ENCODE data around the gene LDB1.

- TF ChIP-seq, protein P1, sequence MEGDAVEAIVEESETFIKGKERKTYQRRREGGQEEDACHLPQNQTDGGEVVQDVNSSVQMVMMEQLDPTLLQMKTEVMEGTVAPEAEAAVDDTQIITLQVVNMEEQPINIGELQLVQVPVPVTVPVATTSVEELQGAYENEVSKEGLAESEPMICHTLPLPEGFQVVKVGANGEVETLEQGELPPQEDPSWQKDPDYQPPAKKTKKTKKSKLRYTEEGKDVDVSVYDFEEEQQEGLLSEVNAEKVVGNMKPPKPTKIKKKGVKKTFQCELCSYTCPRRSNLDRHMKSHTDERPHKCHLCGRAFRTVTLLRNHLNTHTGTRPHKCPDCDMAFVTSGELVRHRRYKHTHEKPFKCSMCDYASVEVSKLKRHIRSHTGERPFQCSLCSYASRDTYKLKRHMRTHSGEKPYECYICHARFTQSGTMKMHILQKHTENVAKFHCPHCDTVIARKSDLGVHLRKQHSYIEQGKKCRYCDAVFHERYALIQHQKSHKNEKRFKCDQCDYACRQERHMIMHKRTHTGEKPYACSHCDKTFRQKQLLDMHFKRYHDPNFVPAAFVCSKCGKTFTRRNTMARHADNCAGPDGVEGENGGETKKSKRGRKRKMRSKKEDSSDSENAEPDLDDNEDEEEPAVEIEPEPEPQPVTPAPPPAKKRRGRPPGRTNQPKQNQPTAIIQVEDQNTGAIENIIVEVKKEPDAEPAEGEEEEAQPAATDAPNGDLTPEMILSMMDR (IDR thresholded peaks at IDR 0.05; ENCODE audit: low read depth, low read length, missing input control) = no peak
- TF ChIP-seq RAD21 (IDR thresholded peaks at IDR 0.05) = no peak
- TF ChIP-seq, protein P2, sequence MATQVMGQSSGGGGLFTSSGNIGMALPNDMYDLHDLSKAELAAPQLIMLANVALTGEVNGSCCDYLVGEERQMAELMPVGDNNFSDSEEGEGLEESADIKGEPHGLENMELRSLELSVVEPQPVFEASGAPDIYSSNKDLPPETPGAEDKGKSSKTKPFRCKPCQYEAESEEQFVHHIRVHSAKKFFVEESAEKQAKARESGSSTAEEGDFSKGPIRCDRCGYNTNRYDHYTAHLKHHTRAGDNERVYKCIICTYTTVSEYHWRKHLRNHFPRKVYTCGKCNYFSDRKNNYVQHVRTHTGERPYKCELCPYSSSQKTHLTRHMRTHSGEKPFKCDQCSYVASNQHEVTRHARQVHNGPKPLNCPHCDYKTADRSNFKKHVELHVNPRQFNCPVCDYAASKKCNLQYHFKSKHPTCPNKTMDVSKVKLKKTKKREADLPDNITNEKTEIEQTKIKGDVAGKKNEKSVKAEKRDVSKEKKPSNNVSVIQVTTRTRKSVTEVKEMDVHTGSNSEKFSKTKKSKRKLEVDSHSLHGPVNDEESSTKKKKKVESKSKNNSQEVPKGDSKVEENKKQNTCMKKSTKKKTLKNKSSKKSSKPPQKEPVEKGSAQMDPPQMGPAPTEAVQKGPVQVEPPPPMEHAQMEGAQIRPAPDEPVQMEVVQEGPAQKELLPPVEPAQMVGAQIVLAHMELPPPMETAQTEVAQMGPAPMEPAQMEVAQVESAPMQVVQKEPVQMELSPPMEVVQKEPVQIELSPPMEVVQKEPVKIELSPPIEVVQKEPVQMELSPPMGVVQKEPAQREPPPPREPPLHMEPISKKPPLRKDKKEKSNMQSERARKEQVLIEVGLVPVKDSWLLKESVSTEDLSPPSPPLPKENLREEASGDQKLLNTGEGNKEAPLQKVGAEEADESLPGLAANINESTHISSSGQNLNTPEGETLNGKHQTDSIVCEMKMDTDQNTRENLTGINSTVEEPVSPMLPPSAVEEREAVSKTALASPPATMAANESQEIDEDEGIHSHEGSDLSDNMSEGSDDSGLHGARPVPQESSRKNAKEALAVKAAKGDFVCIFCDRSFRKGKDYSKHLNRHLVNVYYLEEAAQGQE (IDR thresholded peaks at IDR 0.05) = no peak
- TF ChIP-seq YY1 (IDR thresholded peaks at IDR 0.05) = no peak
- TF ChIP-seq JUND (IDR thresholded peaks at IDR 0.05) = no peak
- no peak for TF ChIP-seq MAX (IDR thresholded peaks at IDR 0.05)
- TF ChIP-seq ZBTB33 (IDR thresholded peaks at IDR 0.05) = no peak
- TF ChIP-seq NR2F2 (IDR thresholded peaks at IDR 0.05) = no peak
- no peak for TF ChIP-seq GABPA (IDR thresholded peaks at IDR 0.05 in 1 of 2, conservative IDR thresholded peaks at IDR 0.05 in 1 of 2)
- TF ChIP-seq ATF3 (IDR thresholded peaks at IDR 0.05) = no peak
- TF ChIP-seq TAF1 (conservative IDR thresholded peaks at IDR 0.05) = no peak
- TF ChIP-seq FOXA1 (IDR thresholded peaks at IDR 0.05) = no peak
- TF ChIP-seq RXRA (IDR thresholded peaks at IDR 0.05) = no peak
- TF ChIP-seq HNF4A (conservative IDR thresholded peaks at IDR 0.05) = no peak
Measured at GRCh38 chr10:102116656-102117055, 3.5 kb downstream of the LDB1 start.

Data from liver (tissue), 3 donors.